Measurements from ENCODE around the gene MAP7D2. TPM values are rescaled to one million over a fixed set of nuclear protein-coding genes. Genes with fewer than 3 reads are reported as not detected.

The MAP7D2 gene
- total RNA-seq, 1 experiment from 2014 or later = 0.19 TPM

DNA sequence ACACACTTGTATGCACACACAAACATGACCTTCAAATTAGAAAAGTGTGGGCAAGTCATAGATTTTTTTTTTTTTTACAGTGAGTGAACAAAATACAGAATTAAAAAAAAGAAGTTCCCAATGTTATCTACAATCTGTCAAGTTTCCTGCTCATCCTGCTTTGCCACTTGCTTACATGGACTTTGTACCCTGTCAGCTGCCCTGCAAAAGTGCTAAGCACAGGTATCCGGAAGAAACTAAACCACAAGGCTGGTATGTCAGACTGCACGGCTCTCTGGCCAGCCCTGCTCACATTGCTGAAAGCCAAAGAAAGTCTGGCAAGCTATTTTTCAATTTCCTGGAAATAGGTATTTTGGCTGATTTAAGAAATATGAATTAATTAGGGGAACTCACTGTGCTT lies 87.0 kb downstream of the MAP7D2 start:
- no peak for DNase-seq (ENCODE audit: unreplicated experiment)
- Mint-ChIP-seq H3K27me3 (ENCODE audit: insufficient read depth, unreplicated experiment) (peaks cover 26% of the 10 kb centered on the region), H3K9me3 (ENCODE audit: unreplicated experiment) (no peaks in the 10 kb centered on the region), H3K36me3 (ENCODE audit: insufficient read depth, unreplicated experiment) (no peaks in the 10 kb centered on the region), H3K4me3 (ENCODE audit: unreplicated experiment) (no peak overlapping the region), H3K4me1 (ENCODE audit: insufficient read depth, unreplicated experiment) (peaks cover 5% of the 10 kb centered on the region), H3K27ac (ENCODE audit: low read depth, unreplicated experiment) (no peak overlapping the region)
- CTCF ChIA-PET = interaction anchor here (1.0 kb wide), 1 partner anchor 37 kb away, joined by 3 read pairs; no protein-coding TSS in a partner anchor
- intact Hi-C loops (cut with micrococcal nuclease) = no loop called here
- no TSS peak for BruUV-seq (replicated peaks)
- TF ChIP-seq, protein P1, sequence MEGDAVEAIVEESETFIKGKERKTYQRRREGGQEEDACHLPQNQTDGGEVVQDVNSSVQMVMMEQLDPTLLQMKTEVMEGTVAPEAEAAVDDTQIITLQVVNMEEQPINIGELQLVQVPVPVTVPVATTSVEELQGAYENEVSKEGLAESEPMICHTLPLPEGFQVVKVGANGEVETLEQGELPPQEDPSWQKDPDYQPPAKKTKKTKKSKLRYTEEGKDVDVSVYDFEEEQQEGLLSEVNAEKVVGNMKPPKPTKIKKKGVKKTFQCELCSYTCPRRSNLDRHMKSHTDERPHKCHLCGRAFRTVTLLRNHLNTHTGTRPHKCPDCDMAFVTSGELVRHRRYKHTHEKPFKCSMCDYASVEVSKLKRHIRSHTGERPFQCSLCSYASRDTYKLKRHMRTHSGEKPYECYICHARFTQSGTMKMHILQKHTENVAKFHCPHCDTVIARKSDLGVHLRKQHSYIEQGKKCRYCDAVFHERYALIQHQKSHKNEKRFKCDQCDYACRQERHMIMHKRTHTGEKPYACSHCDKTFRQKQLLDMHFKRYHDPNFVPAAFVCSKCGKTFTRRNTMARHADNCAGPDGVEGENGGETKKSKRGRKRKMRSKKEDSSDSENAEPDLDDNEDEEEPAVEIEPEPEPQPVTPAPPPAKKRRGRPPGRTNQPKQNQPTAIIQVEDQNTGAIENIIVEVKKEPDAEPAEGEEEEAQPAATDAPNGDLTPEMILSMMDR (IDR thresholded peaks at IDR 0.05; ENCODE audit: unreplicated experiment) = no peak
- POLR2A ChIA-PET = no interaction called here

DNA sequence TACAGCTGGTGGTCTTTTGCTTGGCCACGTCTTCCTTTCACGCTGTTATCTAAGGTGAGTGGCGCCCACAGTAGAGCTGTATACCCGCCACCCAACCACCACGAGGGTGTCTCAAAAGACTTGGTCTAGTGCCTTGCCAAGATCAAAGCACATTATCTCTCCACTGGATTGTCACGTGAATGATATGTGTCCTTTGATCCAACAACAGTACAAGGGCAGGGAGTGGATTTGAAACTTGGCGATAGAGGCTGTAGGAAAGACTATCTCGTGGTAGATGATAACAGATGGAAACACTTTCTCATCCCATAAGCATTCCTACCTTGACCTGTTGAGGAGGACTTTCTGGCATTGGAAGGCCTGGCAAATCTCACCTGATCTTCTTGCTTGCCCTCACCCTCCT lies 88.1 kb downstream of the MAP7D2 start:
- ChIA-PET CTCF (interaction anchor here (0.6 kb wide), 1 partner anchor 37 kb away, joined by 5 read pairs; no protein-coding TSS in a partner anchor), POLR2A (no interaction called here)
- BruUV-seq (replicated peaks) = no TSS peak
- intact Hi-C loops (cut with micrococcal nuclease) = no loop called here
- Mint-ChIP-seq H3K27ac (ENCODE audit: low read depth, unreplicated experiment) (no peak overlapping the region), H3K9me3 (ENCODE audit: unreplicated experiment) (no peaks in the 10 kb centered on the region), H3K27me3 (ENCODE audit: insufficient read depth, unreplicated experiment) (peaks cover 32% of the 10 kb centered on the region), H3K4me3 (ENCODE audit: unreplicated experiment) (no peak overlapping the region), H3K36me3 (ENCODE audit: insufficient read depth, unreplicated experiment) (no peaks in the 10 kb centered on the region), H3K4me1 (ENCODE audit: insufficient read depth, unreplicated experiment) (peaks cover 5% of the 10 kb centered on the region)
- no peak for DNase-seq (ENCODE audit: unreplicated experiment)
- TF ChIP-seq, protein P1 (IDR thresholded peaks at IDR 0.05; ENCODE audit: unreplicated experiment) = no peak

DNA sequence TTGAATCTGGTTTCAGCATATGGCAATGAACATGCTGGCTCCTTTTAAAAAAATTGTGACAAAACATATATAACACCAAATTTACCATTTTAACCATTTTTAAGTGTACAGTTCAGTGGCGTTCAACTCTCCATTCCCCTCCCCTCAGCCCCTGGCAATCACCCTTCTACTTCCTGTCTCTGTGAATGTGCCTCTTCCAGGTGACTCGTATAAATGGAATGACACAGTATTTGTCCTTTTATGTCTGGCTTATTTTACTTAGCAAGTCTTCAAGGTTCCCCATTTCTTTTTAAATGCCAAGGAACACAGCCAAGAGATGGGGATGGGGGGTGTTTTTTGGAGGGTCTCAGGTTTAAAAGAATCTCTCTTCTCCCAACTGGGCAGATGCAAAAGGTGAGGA lies 90.4 kb downstream of the MAP7D2 start:
- H3K36me3 Mint-ChIP-seq (ENCODE audit: insufficient read depth, unreplicated experiment) = no peaks in the 10 kb centered on the region
- H3K4me3 Mint-ChIP-seq (ENCODE audit: unreplicated experiment) = no peak overlapping the region
- peak; percentile 5 for DNase-seq (ENCODE audit: unreplicated experiment)
- TF ChIP-seq, protein P1 (IDR thresholded peaks at IDR 0.05; ENCODE audit: unreplicated experiment) = no peak
- no TSS peak for BruUV-seq (replicated peaks)
- ChIA-PET POLR2A (no interaction called here), CTCF (no interaction called here)
- peaks cover 5% of the 10 kb centered on the region for H3K4me1 Mint-ChIP-seq (ENCODE audit: insufficient read depth, unreplicated experiment)
- intact Hi-C loops (cut with micrococcal nuclease) = no loop called here
- H3K27me3 Mint-ChIP-seq (ENCODE audit: insufficient read depth, unreplicated experiment) = peaks cover 55% of the 10 kb centered on the region
- H3K9me3 Mint-ChIP-seq (ENCODE audit: unreplicated experiment) = peaks cover 6% of the 10 kb centered on the region
- H3K27ac Mint-ChIP-seq (ENCODE audit: low read depth, unreplicated experiment) = peak overlapping the region; percentile 25

DNA sequence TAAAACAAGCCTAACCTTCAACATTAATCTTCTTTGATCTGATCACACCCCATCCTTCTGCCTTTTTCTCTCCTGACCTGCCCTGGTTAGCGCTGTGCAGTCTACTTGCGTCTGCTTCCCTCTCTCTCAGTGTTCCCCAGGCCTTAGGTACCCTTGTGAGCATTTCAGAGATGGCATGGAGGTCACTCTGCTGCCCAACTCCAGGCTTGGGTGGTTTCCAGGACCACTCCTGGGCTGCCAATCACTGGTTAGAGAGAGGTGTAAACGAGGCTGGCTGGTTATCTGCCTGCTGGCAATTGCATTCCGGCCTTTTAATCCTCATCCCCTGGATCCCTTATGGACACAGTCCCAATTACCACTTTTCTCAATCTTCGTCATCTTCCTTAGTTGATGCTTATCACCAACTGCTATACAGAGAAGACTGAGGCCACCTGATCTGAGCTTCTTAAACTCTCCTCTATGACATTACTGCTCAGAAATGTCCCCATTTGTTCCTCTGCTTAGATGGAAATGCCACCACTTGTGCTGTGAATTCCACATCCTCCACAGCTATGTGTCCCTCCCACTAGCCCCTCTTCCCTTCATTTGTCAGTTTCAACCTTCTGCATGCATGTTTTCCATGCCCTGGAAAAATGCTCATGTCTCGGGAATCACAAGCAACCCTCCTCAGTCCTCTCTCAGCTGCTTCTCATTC lies 96.9 kb downstream of the MAP7D2 start:
- no peak for DNase-seq (ENCODE audit: unreplicated experiment)
- no peak overlapping the region for H3K4me3 Mint-ChIP-seq (ENCODE audit: unreplicated experiment)
- no peaks in the 10 kb centered on the region for H3K36me3 Mint-ChIP-seq (ENCODE audit: insufficient read depth, unreplicated experiment)
- intact Hi-C loops (cut with micrococcal nuclease) = no loop called here
- no TSS peak for BruUV-seq (replicated peaks)
- peaks cover 15% of the 10 kb centered on the region for H3K9me3 Mint-ChIP-seq (ENCODE audit: unreplicated experiment)
- ChIA-PET POLR2A (no interaction called here), CTCF (no interaction called here)
- TF ChIP-seq, protein P1 (IDR thresholded peaks at IDR 0.05; ENCODE audit: unreplicated experiment) = no peak
- H3K27me3 Mint-ChIP-seq (ENCODE audit: insufficient read depth, unreplicated experiment) = peaks cover 66% of the 10 kb centered on the region
- no peak overlapping the region for H3K27ac Mint-ChIP-seq (ENCODE audit: low read depth, unreplicated experiment)
- H3K4me1 Mint-ChIP-seq (ENCODE audit: insufficient read depth, unreplicated experiment) = no peaks in the 10 kb centered on the region
